Transverse colon (tissue), 4 donors: ENCODE results near the gene SMYD4. TPM values are rescaled to one million over a fixed set of nuclear protein-coding genes. Genes with fewer than 3 reads are reported as not detected.

Experiments used
- DNase-seq: peaks from one replicate; pipeline ENCODE4 v3.0.0-alpha.2; 2019
- H3K27ac ChIP-seq, 4 donors: fragments of 200-600 bp; sonication (generic); 2 replicates each; pipeline ENCODE4 v1.5.1; 2016 to 2018; ENCODE audit warnings: inconsistent platforms in 4 of 4
- H3K27me3 ChIP-seq: fragments of 200-600 bp; sonication (generic); 2 replicates; pipeline ENCODE4 v1.5.1; 2017; ENCODE audit warnings: inconsistent platforms
- H3K36me3 ChIP-seq, 4 donors: fragments of 200-600 bp; sonication (generic); 2 replicates each; pipeline ENCODE4 v1.5.1; 2017 to 2019; ENCODE audit warnings: inconsistent platforms in 4 of 4
- H3K4me1 ChIP-seq, 4 donors: fragments of 200-600 bp; sonication (generic); 2 replicates each; pipeline ENCODE4 v1.5.1; 2017 to 2020; ENCODE audit warnings: inconsistent platforms in 4 of 4
- H3K4me3 ChIP-seq, 4 donors: fragments of 200-600 bp; sonication (generic); 1 replicate in 1 of 4; 2 replicates in 3 of 4; pipeline versions ENCODE4 v1.5.1 to v1.6.1; 2017 to 2019; ENCODE audit warnings: inconsistent platforms in 4 of 4
- H3K9me3 ChIP-seq, 2 donors: fragments of 200-600 bp; sonication (generic); 2 replicates each; pipeline ENCODE4 v1.5.1; 2017 to 2019; ENCODE audit warnings: inconsistent platforms in 2 of 2
- EP300 ChIP-seq: sonication (generic); formaldehyde crosslinking; IDR thresholded peaks from one replicate; pipeline ENCODE4 v1.6.1; 2017; ENCODE audit warnings: antibody characterized with exemption, low read depth
- POLR2A ChIP-seq: fragments of 450-650 bp; IDR thresholded peaks from one replicate; pipeline ENCODE4 v1.6.1; 2016; ENCODE audit warnings: antibody characterized with exemption, mild to moderate bottlenecking, moderate library complexity
- POLR2AphosphoS5 ChIP-seq, 3 donors: sonication (generic); formaldehyde crosslinking; IDR thresholded peaks; one replicate each; pipeline ENCODE4 v1.6.1; 2016; ENCODE audit warnings: antibody characterized with exemption in 3 of 3
- WGBS, 2 donors: methylation state at CpG; one replicate each; pipeline ENCODE4 v1.1.5; 2018; ENCODE audit warnings: low coverage in 1 of 2; 5-methylcytosine and 5-hydroxymethylcytosine counted together
- in situ Hi-C, 4 donors: fragments of 200-750 bp; cut with MboI; loops; one replicate each; pipeline versions ENCODE4 v1.15.0 to v1.15.1; 2017; ENCODE audit warnings: low sequenced_read_pairs in 3 of 4, low pct_ligation_motif_present in 1 of 4, low pct_unique_long_range_greater_than_20kb in 1 of 4
- intact Hi-C: fragments of 100-400 bp; cut with DNase I; formaldehyde crosslinking; loops from one replicate; pipeline ENCODE4 v1.15.1; 2023; ENCODE audit warnings: low total_unique reads
- total RNA-seq, 4 donors: library from RNA; depleted of rRNA; stranded (reverse); fragments of >200 nt; gene quantifications; one replicate each; pipeline ENCODE4 v1.1.0, GENCODE V29; 2016
- TF ChIP-seq, protein P1 (sequence below), 5 experiments: fragments of 200-600 bp in 3 of 5; fragments of 450-650 bp in 2 of 5; sonication (generic) in 3 of 5; IDR thresholded peaks; 1 replicate in 2 of 5; 2 replicates in 3 of 5; pipeline ENCODE4 v1.5.1; 2016 to 2017; ENCODE audit warnings: antibody characterized with exemption in 5 of 5, inconsistent platforms in 3 of 5, mild to moderate bottlenecking in 2 of 5, moderate library complexity in 1 of 5

Gene SMYD4
- total RNA-seq, 4 donors from 2014 or later: 4.1 to 14.8 (median 9.0) TPM

DNA sequence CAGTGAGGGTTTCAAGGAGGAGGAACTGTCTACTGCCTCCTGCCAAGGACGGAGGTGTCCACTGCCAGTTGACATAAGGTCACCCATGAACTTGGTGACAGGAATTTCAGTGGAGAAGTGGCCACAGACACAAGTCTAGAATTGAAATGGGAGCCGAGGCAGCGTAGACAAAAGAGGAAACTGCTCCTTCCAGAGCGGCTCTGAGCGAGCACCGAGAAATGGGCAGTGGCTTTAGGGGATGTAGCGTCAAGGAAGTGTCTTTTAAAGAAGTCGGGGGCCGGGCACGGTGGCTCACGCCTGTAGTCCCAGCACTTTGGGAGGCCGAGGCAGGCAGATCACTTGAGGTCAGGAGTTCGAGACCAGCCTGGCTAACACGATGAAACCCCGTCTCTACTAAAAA, 70.9 kb downstream of the SMYD4 start:
- no peaks in the 10 kb centered on the region for H3K36me3 ChIP-seq
- H3K27ac ChIP-seq: no peak overlapping the region
- H3K9me3 ChIP-seq: no peaks in the 10 kb centered on the region

DNA sequence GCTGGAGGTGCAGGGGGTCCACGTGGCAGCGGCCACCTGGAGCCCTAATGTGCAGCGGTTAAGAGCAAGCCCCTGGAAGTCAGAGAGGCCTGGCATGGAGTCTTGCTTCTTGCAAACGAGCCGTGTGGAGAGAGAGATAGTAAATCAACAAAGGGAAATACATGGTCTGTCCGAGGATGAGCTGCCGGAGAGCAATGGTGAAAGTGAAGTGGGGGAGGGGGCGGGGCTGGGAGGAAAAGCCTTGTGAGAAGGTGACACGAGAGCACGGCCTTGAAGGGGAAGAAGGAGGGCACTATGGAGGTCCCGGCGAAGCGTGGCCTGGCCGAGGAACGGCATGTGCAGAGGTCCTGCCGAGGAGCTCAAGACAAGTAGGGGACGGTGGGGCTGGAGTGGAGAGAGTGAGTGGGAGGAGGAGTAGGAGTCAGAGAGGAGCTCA, 73.9 kb downstream of the SMYD4 start:
- H3K4me3 ChIP-seq: no peak overlapping the region
- intact Hi-C loops: no loop called here
- H3K27me3 ChIP-seq: no peaks in the 10 kb centered on the region
- H3K36me3 ChIP-seq: no peaks in the 10 kb centered on the region
- in situ Hi-C loops: no loop called here
- H3K9me3 ChIP-seq: no peaks in the 10 kb centered on the region
- TF ChIP-seq POLR2AphosphoS5 (IDR thresholded peaks at IDR 0.05): no peak
- TF ChIP-seq, protein P1, sequence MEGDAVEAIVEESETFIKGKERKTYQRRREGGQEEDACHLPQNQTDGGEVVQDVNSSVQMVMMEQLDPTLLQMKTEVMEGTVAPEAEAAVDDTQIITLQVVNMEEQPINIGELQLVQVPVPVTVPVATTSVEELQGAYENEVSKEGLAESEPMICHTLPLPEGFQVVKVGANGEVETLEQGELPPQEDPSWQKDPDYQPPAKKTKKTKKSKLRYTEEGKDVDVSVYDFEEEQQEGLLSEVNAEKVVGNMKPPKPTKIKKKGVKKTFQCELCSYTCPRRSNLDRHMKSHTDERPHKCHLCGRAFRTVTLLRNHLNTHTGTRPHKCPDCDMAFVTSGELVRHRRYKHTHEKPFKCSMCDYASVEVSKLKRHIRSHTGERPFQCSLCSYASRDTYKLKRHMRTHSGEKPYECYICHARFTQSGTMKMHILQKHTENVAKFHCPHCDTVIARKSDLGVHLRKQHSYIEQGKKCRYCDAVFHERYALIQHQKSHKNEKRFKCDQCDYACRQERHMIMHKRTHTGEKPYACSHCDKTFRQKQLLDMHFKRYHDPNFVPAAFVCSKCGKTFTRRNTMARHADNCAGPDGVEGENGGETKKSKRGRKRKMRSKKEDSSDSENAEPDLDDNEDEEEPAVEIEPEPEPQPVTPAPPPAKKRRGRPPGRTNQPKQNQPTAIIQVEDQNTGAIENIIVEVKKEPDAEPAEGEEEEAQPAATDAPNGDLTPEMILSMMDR (IDR thresholded peaks at IDR 0.05): no peak
- TF ChIP-seq POLR2A: no peak
- TF ChIP-seq EP300: no peak
- 68 to 69% methylated on average over 14 to 17 of the region's 17 CpGs for WGBS, 2 donors
- no peak overlapping the region for H3K27ac ChIP-seq
- DNase-seq: no peak
- peaks cover 0 to 25% (median 11%) of the 10 kb centered on the region in 4 donors for H3K4me1 ChIP-seq

More for the DNA sequence above, 70.9 kb downstream of the SMYD4 start:
- WGBS, 2 donors: 70 to 74% methylated on average over 13 to 15 of the region's 15 CpGs
- H3K4me3 ChIP-seq: no peak overlapping the region
- no peaks in the 10 kb centered on the region for H3K27me3 ChIP-seq
- TF ChIP-seq EP300 (no peak), POLR2A (no peak), POLR2AphosphoS5 (IDR thresholded peaks at IDR 0.05) (no peak)
- TF ChIP-seq, protein P1 (IDR thresholded peaks at IDR 0.05): no peak
- intact Hi-C loops (no loop called here), in situ Hi-C loops (no loop called here)
- no peak for DNase-seq
- peaks cover 4 to 14% (median 8%) of the 10 kb centered on the region in 4 donors for H3K4me1 ChIP-seq

DNA sequence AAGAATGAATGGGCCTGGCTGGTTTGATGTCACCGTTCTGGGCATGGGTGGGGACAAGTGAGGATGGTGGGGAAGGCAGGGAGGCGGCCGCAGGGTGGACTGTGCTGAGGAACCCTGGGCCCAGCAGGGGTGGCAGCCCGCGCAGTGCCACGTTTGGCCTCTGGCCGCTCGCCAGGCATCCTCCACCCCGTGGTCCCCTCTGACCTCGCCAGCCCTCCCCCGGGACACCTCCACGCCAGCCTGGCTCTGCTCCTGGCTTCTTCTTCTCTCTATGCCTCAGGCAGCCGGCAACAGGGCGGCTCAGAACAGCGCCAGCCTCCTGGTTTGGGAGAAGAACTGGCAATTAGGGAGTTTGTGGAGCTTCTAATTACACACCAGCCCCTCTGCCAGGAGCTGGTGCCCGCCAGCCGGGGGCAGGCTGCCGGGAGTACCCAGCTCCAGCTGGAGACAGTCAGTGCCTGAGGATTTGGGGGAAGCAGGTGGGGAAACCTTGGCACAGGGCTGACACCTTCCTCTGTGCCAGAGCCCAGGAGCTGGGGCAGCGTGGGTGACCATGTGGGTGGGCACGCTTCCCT, 74.4 kb downstream of the SMYD4 start:
- in situ Hi-C loops: no loop called here
- WGBS, 2 donors: 80 to 81% methylated on average over 1 to 17 of the region's 20 CpGs

DNA sequence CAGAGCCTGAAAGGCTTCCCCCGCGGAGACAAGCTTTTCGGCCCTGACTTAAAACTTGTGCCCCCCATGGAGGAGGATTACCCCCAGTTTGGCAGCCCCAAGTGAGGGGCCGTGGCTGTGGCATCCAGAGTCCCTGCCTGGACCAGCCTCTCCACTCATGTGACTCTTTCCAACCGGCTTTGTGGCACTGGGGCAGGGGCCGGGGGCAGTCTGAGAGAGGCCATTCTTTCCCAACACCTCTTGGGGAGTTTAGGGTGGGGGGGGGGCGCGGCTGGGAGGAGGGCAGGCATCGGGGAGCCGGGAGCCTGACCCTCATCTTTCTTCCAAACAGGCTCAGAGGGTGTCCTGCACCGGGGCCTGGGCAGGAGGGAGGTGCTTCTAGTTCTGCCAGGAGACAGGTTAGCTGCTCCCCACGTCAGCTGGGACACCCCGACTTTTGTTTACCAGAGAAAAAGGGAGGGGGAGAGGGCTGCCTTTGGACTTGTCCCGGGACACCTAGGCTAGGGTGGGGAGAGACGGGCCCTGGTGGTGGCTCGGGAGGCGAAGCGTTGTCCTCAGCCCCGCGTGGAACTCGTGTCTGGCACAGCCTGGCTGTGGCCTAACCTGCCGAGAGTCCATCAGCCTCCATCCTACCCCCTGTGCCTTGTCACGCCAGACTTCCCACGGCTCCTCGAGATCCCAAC, 75.1 kb downstream of the SMYD4 start:
- H3K9me3 ChIP-seq: no peaks in the 10 kb centered on the region
- DNase-seq: no peak
- TF ChIP-seq POLR2AphosphoS5 (IDR thresholded peaks at IDR 0.05): no peak
- no peak for TF ChIP-seq EP300
- no peak for TF ChIP-seq POLR2A
- TF ChIP-seq, protein P1 (IDR thresholded peaks at IDR 0.05): no peak
- intact Hi-C loops: no loop called here
- no peak overlapping the region for H3K4me3 ChIP-seq
- in situ Hi-C loops: no loop called here
- WGBS, 2 donors: 76 to 89% methylated on average over 3 to 25 of the region's 25 CpGs
- no peaks in the 10 kb centered on the region for H3K27me3 ChIP-seq
- no peak overlapping the region for H3K27ac ChIP-seq
- peaks cover 0 to 26% (median 11%) of the 10 kb centered on the region in 4 donors for H3K4me1 ChIP-seq
- H3K36me3 ChIP-seq: no peaks in the 10 kb centered on the region

More for the DNA sequence above, 74.4 kb downstream of the SMYD4 start:
- Histone ChIP-seq H3K9me3 (no peaks in the 10 kb centered on the region), H3K27me3 (no peaks in the 10 kb centered on the region), H3K4me3 (no peak overlapping the region), H3K27ac (no peak overlapping the region), H3K4me1 (peaks cover 0 to 26% (median 11%) of the 10 kb centered on the region in 4 donors), H3K36me3 (no peaks in the 10 kb centered on the region)
- DNase-seq: no peak
- TF ChIP-seq, protein P1 (IDR thresholded peaks at IDR 0.05): no peak
- TF ChIP-seq EP300 (no peak), POLR2A (no peak), POLR2AphosphoS5 (IDR thresholded peaks at IDR 0.05) (no peak)
- intact Hi-C loops: no loop called here
